ENCODE data around the gene CATSPER4. TPM values are rescaled to one million over a fixed set of nuclear protein-coding genes. Genes with fewer than 3 reads are reported as not detected.

Gene CATSPER4
- total RNA-seq, 1 experiment from 2014 or later: not detected

DNA sequence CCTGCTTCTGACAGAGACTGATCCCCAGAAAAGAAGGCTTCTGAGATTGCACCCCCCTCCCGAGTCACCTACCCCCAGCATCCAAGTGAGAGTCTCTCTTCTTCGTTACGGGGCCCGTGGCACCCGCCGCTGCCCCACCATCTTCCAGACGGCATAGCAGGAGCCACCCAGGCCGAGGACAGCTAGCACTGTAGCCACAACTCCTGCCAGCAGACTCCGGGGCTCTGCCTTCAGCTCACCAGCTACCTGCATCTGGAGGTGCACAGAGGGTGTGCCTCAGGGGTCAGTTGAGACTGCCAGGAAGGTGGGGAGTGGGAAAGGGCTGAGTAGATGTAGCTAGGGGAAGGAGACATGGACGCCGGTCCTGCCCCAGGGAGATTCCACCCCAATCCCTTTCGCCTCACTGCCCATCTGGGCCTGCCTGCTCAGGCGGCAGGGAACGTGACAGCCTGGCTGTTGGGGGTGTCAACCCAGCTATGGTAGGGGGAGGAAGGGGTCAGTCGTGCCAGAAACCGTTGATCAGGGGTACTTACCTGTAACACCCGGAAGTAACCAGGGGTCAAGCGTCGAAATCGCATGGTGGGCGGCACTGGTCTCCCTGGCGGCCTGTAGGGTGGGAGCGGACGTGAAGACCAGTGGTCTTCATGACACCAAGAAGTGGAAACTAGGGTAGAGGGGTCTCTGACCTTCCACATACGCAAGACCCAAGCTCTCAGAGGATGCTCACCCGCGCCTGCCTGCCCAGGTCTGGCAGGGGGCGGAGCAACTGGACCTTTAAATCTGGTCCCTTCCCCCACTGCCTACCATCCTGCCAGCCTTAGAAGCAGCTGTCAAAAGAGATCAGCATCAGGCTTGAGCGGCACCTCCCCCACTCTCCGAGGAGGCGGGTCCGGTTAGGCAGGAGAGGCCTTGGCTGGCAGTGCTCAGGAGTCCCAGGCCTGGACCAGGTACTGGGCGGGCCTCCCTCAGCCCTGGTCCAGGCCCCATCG is 19.0 kb upstream of the CATSPER4 start, which contains the start of gene ZNF593OS:
Gene ZNF593OS (minus strand): TSS at position 749 of the 989 bp plus-strand sequence. CDS start 171 bp downstream, at position 578.
- Mint-ChIP-seq H3K36me3 (ENCODE audit: insufficient read depth in 1 of 3, low read depth in 3 of 3) (peaks cover 0 to 8% (median 7%) of the 10 kb centered on the region in 3 experiments; a peak in 3 of 7 replicates), H3K27me3 (ENCODE audit: low read depth) (peaks cover 22% of the 10 kb centered on the region), H3K27ac (no peak within 1 kb of the TSS), H3K9me3 (no peaks in the 10 kb centered on the region), H3K4me3 (peak within 1 kb of the TSS; percentile 83 to 88), H3K4me1 (peaks cover 14 to 40% of the 10 kb centered on the region in 2 experiments)
- no peaks in the 10 kb centered on the region for H3K27me3 ChIP-seq (ENCODE audit: insufficient read depth, low read length)
- H3K4me1 ChIP-seq (ENCODE audit: insufficient read depth, low read length): no peaks in the 10 kb centered on the region; the same call in 1 of the 2 replicates
- no peak within 1 kb of the TSS for H3K9ac ChIP-seq (ENCODE audit: extremely low read depth, insufficient read length, low read length)
- no peak within 1 kb of the TSS for H4K5ac ChIP-seq (ENCODE audit: insufficient read length, low read depth, low read length)
- no peak within 1 kb of the TSS for H2BK12ac ChIP-seq (ENCODE audit: insufficient read length, low read depth, low read length)
- H3K4me2 ChIP-seq (ENCODE audit: insufficient read depth, insufficient read length, low read length): peak within 1 kb of the TSS; percentile 78
- H3K79me2 ChIP-seq (ENCODE audit: insufficient read depth, low read length): peaks cover 4% of the 10 kb centered on the region; the same call in 1 of the 2 replicates
- H3K23ac ChIP-seq (ENCODE audit: insufficient read length, low read depth, low read length): no peak within 1 kb of the TSS
- H3K23me2 ChIP-seq (ENCODE audit: insufficient read length, low read depth, low read length, poor library complexity, severe bottlenecking): peaks cover 7% of the 10 kb centered on the region
- WGBS (ENCODE audit: extremely low coverage, insufficient read length, low lambda C conversion rate): no CpG with 5 or more reads among the region's 34 CpGs
- peaks cover 4% of the 10 kb centered on the region for H3K79me1 ChIP-seq (ENCODE audit: insufficient read depth, low read depth, low read length, poor library complexity, severe bottlenecking)
- H3K27ac ChIP-seq (ENCODE audit: insufficient read length, low read depth, low read length): no peak within 1 kb of the TSS
- no peak within 1 kb of the TSS for H3K4ac ChIP-seq (ENCODE audit: low read depth, low read length)
- H3K56ac ChIP-seq (ENCODE audit: insufficient read length, low read depth, low read length): no peak within 1 kb of the TSS
- no peak within 1 kb of the TSS for H3T11ph ChIP-seq (ENCODE audit: low read length)
- H2AFZ ChIP-seq (ENCODE audit: low read length): no peak within 1 kb of the TSS
- no peak within 1 kb of the TSS for H2BK15ac ChIP-seq (ENCODE audit: low read depth, low read length)
- no peak within 1 kb of the TSS for H3K18ac ChIP-seq (ENCODE audit: insufficient read length, low read depth, low read length)
- DNase-seq: no peak
- H2BK20ac ChIP-seq (ENCODE audit: low read depth, low read length, poor library complexity, severe bottlenecking): no peak within 1 kb of the TSS
- H2AK5ac ChIP-seq (ENCODE audit: insufficient read length, low read length): no peak within 1 kb of the TSS
- no peak within 1 kb of the TSS for H4K8ac ChIP-seq (replicated peaks; ENCODE audit: insufficient read length, low read depth, low read length)
- no peaks in the 10 kb centered on the region for H3K9me3 ChIP-seq (ENCODE audit: control insufficient read depth, low read depth, low read length)
- TF ChIP-seq, protein P1, sequence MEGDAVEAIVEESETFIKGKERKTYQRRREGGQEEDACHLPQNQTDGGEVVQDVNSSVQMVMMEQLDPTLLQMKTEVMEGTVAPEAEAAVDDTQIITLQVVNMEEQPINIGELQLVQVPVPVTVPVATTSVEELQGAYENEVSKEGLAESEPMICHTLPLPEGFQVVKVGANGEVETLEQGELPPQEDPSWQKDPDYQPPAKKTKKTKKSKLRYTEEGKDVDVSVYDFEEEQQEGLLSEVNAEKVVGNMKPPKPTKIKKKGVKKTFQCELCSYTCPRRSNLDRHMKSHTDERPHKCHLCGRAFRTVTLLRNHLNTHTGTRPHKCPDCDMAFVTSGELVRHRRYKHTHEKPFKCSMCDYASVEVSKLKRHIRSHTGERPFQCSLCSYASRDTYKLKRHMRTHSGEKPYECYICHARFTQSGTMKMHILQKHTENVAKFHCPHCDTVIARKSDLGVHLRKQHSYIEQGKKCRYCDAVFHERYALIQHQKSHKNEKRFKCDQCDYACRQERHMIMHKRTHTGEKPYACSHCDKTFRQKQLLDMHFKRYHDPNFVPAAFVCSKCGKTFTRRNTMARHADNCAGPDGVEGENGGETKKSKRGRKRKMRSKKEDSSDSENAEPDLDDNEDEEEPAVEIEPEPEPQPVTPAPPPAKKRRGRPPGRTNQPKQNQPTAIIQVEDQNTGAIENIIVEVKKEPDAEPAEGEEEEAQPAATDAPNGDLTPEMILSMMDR (conservative IDR thresholded peaks at IDR 0.05): no peak
- H2BK120ac ChIP-seq (ENCODE audit: low read depth, low read length, poor library complexity, severe bottlenecking): no peak within 1 kb of the TSS
- no peak within 1 kb of the TSS for H3K14ac ChIP-seq (ENCODE audit: insufficient read depth, low read length)
- H4K20me1 ChIP-seq (ENCODE audit: control insufficient read depth, insufficient read depth, insufficient read length): no peaks in the 10 kb centered on the region
- no peak within 1 kb of the TSS for H4K91ac ChIP-seq (ENCODE audit: insufficient read length, low read depth, low read length)
- H2BK5ac ChIP-seq (ENCODE audit: insufficient read length, low read length): no peak within 1 kb of the TSS
